ENCODE data around the gene CCNY.

The CCNY gene

GRCh38 chr10:35595106-35595505, 258.8 kb downstream of the CCNY start:
- DNase-seq = no peak

- no peak for DNase-seq
Measured at GRCh38 chr10:35598379-35598778, 262.1 kb downstream of the CCNY start.

DNA sequence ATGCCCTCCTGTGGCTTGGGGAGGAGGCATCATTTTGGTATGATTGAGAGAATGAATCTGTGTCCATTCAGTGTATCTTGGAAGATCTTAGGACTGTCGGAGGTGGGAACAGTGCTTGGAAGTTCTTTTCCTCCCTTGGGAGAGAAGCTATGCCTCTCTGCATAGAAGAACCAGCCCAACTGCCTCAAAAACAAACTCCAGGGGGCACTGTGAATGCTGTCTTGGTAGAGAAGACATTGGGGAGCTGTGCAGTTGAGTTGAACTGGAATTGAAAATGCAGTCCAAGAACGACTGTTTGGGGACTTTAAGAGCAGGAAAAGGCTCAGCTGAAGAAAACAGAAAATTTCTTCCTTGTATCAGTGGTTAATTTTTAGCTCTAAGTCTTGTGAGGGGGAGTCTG, 263.9 kb downstream of the CCNY start:
- DNase-seq = no peak

DNA sequence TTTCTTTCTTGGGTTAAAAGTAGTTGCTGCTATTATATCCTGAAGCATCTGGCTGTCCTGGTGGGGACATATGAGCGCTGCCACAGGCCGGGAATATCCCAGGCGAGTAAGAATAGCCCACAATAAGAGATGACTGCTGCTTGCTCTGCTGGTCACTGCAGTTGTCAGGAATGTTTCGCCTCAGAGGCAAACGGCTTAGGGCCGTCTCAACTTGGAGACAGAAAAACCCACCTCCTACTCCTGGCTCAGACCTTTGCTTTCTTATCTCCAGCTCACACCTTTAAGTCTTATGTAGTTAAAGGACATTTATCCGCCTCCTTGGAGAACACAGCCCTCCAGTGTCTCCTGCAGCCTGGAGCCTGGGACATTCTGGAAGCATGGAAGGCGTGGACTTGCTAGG, 268.9 kb downstream of the CCNY start, which contains the start of gene GJD4:
Gene GJD4 (plus strand): TSS at position 151 of the 400 bp plus-strand sequence. CDS start 227 bp downstream, at position 378.
- DNase-seq = no peak

DNA sequence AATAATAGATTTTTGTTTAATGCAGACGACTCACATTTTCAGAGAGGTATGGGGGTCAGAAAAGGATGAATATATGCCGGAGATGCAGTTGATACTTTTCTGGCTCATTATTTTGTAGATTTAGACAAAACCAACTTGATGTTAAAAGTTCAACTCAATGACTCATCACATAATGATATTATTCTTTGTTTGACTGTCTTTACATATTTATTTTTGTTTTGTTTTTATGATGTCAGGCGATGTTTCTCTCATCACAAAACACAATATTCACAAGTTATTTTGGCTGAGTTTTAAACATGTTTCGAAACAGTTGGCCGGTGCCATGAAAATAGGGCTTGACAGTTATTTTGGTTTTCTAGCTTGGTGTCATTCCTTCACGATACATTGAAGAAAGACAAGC, 270.1 kb downstream of the CCNY start:
- DNase-seq = no peak

- no peak for DNase-seq
Measured at GRCh38 chr10:35607475-35608327, 271.4 kb downstream of the CCNY start.

DNA sequence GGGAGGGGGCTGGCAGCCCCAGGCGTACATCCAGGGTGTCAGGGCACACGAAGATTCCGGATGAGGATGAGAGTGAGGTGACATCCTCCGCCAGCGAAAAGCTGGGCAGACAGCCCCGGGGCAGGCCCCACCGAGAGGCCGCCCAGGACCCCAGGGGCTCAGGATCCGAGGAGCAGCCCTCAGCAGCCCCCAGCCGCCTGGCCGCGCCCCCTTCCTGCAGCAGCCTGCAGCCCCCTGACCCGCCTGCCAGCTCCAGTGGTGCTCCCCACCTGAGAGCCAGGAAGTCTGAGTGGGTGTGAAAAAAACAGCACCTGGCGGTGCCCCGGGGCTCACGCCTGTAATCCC, 272.0 kb downstream of the CCNY start:
- no peak for DNase-seq

GRCh38 chr10:35611750-35612149, 275.4 kb downstream of the CCNY start:
- DNase-seq = no peak

DNA sequence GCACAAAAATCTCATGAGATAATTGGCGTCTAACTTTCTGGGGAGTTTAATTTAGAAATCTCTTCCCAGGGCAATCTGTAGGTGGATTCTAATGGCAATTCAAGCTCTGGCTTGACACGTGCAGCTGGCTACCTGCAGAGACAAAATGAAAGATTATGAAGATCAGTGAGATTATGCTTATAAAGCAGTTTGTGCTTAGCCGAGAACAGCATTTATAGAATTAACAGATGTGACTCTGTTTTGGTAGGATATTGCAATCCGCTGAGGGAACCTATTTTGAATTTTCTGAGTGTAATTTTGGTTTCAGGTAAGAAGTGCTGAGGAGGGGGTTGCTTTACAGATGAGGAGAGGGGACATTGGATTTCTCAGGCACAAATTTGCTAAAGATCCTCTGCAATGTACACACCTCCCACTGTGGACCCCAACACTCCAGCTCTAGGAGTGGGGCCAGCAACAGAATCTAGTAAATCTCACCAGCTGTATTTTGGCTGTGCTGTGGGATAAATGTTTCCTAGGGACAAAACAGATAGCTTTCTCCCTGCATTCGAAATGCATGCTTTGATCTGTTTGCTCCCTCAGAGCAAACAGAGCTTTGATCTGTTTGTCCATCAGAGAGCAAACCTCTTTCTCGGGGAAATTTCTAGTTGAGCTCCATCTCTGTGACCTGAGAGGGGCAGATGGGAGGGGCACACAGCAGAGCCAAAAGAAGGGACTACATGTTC, 276.2 kb downstream of the CCNY start:
- DNase-seq = no peak

GRCh38 chr10:35613107-35613440, 276.8 kb downstream of the CCNY start:
- DNase-seq = no peak

- no peak for DNase-seq
Measured at GRCh38 chr10:35613597-35614226, 277.4 kb downstream of the CCNY start.

DNA sequence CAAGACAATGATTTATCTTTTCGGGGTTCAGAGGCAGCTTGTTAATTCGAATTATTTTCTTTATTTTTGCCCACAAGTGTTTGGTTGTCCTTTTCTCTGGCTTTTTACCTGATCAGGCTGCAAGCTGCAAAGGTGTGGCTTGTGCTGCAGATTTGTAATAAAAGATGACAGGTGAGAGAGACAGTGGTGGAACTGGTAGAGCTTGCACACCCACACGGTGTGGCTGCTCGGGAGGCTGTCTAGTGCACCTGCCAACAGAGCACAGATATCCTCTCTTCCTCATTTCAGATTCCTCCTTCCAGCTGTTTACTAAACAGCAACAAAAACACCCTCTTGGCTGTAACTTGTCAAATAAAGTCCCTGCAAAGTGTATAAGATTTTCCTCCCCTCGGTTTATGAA, 278.0 kb downstream of the CCNY start:
- no peak for DNase-seq

Measured in NCI-H2081 (cell line).